OCI-LY3 (cell line): ENCODE measurements around the gene CDPF1.
A peak's percentile ranks its signal among the peaks of the same experiment; 100 is the strongest.

Experiments
- H2AFZ ChIP-seq: fragments of 200-600, 300-600 bp; shearing (Covaris generic); 2 replicates; pipeline ENCODE4 v1.6.0; 2014; ENCODE audit warnings: antibody characterized with exemption, low read depth, low read length
- H3K27ac ChIP-seq: fragments of 200-600, 300-600 bp; sonication (generic); 2 replicates; pipeline ENCODE4 v1.5.1; 2014; ENCODE audit warnings: mild to moderate bottlenecking, low read length, moderate library complexity, mixed read lengths
- H3K27me3 ChIP-seq: fragments of 200-600, 300-600 bp; sonication (generic); 2 replicates; pipeline ENCODE4 v1.6.1; 2014; ENCODE audit warnings: low read depth, low read length, mixed read lengths
- H3K36me3 ChIP-seq: fragments of 200-600, 300-600 bp; sonication (generic); replicated peaks from 2 replicates; pipeline ENCODE3; 2014; ENCODE audit warnings: low read depth, low read length, mixed read lengths
- H3K4me1 ChIP-seq: fragments of 300-600, 200-600 bp; sonication (generic); 2 replicates; pipeline ENCODE4 v1.6.1; 2014; ENCODE audit warnings: low read length, mixed read lengths
- H3K4me2 ChIP-seq: fragments of 200-600, 300-600 bp; sonication (generic); 2 replicates; pipeline ENCODE4 v1.6.1; 2014; ENCODE audit warnings: low read length, mixed read lengths
- H3K4me3 ChIP-seq: fragments of 300-600, 200-600 bp; sonication (generic); 2 replicates; pipeline ENCODE4 v1.5.1; 2014; ENCODE audit warnings: antibody characterized with exemption, mild to moderate bottlenecking, low read length, moderate library complexity
- H3K79me2 ChIP-seq: fragments of 300-600, 200-600 bp; shearing (Covaris generic); 2 replicates; pipeline ENCODE4 v1.6.1; 2014; ENCODE audit warnings: mild to moderate bottlenecking, low read length, mixed read lengths
- H3K9ac ChIP-seq: fragments of 300-600, 200-600 bp; shearing (Covaris generic); 2 replicates; pipeline ENCODE4 v1.6.0; 2014; ENCODE audit warnings: mild to moderate bottlenecking, low read length, moderate library complexity
- H3K9me3 ChIP-seq: fragments of 200-600, 300-600 bp; shearing (Covaris generic); 2 replicates; pipeline ENCODE4 v1.6.1; 2014; ENCODE audit warnings: low read length, mixed read lengths; ENCODE audit not compliant: insufficient read depth
- H4K20me1 ChIP-seq: fragments of 200-600, 300-600 bp; sonication (generic); 2 replicates; pipeline ENCODE4 v1.6.1; 2016; ENCODE audit warnings: low read length, mixed read lengths; ENCODE audit not compliant: insufficient read depth
- CTCF ChIP-seq: fragments of 200-600, 300-600 bp; sonication (generic); IDR thresholded peaks from 2 replicates; pipeline ENCODE4 v1.5.1; 2014; ENCODE audit warnings: antibody characterized with exemption, low read length, low read depth
- EZH2phosphoT487 ChIP-seq: fragments of 200-600 bp; shearing (Covaris generic); IDR thresholded peaks from 2 replicates; pipeline ENCODE4 v1.6.1; 2018; ENCODE audit warnings: antibody characterized with exemption, mixed run types, low read depth

The CDPF1 gene

DNA sequence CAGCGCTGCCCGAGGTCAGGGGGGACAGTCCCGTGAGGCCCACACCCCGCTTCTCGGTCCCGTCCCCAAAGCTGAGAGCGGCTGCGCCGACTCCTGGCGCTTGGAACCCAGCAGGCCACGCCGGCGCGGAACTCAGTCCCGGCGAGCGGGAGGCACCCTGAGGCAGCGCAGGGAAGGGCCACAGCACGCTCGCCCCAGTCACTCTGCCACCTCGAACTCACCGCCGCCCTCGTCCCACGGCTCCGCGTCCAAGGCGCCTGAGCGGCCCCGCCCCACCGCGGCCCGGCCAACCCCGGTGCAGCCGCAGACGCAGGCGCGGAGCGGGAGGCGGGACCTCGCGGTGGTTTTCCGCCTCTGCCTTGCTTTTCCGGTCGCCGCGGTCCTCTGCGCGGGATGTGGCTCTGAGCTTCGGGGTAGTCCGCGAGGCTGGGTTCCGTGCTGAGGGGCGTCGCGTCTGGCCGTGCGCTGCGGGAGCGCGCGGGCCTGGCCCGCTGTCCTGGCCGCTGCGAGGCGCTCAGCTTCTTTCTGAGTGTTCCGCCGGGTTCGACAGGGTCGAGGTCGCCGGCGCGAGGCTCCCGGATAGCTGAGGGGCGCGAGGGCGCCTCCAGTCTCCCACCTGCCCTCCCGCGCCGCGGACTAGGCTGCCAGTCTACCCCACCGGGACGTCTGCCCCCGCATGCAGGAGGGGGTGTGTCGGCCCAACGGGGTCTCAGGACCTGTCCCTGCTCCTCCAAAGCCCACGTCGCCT, at the start of gene CDPF1:
TSS of gene CDPF1 (minus strand) at position 259 of the 748 bp plus-strand sequence. CDS start 2,009 bp downstream, outside the sequence.
- Histone ChIP-seq H3K79me2 (peaks cover 17% of the 10 kb centered on the region), H3K4me3 (peak within 1 kb of the TSS; percentile 89), H2AFZ (peak within 1 kb of the TSS; percentile 86), H3K36me3 (peaks cover 3% of the 10 kb centered on the region), H4K20me1 (no peaks in the 10 kb centered on the region), H3K9ac (peak within 1 kb of the TSS; percentile 86), H3K4me1 (peaks cover 12% of the 10 kb centered on the region), H3K27ac (peak within 1 kb of the TSS; percentile 63), H3K27me3 (no peaks in the 10 kb centered on the region), H3K9me3 (no peaks in the 10 kb centered on the region), H3K4me2 (peak within 1 kb of the TSS; percentile 96)
- TF ChIP-seq EZH2phosphoT487, result no peak
- no peak for TF ChIP-seq CTCF

- no peak overlapping the region for H3K4me3 ChIP-seq
- no peaks in the 10 kb centered on the region for H3K27me3 ChIP-seq
- H4K20me1 ChIP-seq, result peaks cover 6% of the 10 kb centered on the region
- no peak overlapping the region for H3K9ac ChIP-seq
- peaks cover 16% of the 10 kb centered on the region for H3K4me1 ChIP-seq
- no peak overlapping the region for H3K4me2 ChIP-seq
- TF ChIP-seq CTCF (no peak), EZH2phosphoT487 (no peak)
- H3K79me2 ChIP-seq, result peaks cover 65% of the 10 kb centered on the region
- H3K27ac ChIP-seq, result no peak overlapping the region
- H3K9me3 ChIP-seq, result no peaks in the 10 kb centered on the region
- H2AFZ ChIP-seq, result no peak overlapping the region
- H3K36me3 ChIP-seq, result peaks cover 33% of the 10 kb centered on the region
Observed at GRCh38 chr22:46299101-46299500, 49.0 kb upstream of the CDPF1 start.

DNA sequence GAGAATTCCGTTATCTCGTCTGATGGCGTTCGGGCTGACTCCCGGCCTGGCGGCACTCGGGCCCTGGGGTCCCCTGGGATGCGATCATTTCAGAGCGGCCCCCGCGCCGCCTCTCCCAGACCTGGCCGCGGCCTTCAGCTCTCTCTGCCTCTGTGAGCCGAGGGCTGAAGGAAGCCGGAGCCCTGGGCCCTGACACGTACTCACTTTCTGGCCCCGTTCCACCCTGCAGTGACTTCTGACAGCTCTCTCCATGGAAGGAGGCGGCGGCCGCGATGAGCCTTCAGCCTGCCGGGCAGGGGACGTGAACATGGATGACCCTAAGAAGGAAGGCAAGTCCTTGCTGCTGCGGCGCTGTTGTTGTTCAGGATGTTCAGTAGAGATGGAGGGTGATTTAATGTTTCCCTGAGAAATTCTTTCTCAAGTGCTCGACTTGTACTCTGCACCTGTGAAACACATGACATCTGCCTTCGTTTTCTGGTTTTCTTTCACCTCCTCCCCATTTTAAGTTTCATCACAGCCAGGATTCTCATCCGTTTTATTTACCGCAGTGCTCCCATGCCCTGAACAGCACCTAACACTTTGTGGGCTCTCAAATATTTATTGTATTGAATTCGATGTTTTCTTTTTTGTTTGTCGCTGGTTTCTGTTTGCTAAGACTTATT, 47.2 kb upstream of the CDPF1 start:
- H3K79me2 ChIP-seq, result peaks cover 47% of the 10 kb centered on the region
- 0 out of 2 replicates have a peak overlapping the region, but pooled peaks have one; percentile 26 for H2AFZ ChIP-seq
- H3K9ac ChIP-seq, result peak overlapping the region; percentile 84
- no peaks in the 10 kb centered on the region for H3K9me3 ChIP-seq
- H3K27me3 ChIP-seq, result no peaks in the 10 kb centered on the region
- no peaks in the 10 kb centered on the region for H4K20me1 ChIP-seq
- H3K4me3 ChIP-seq, result peak overlapping the region; percentile 95
- H3K4me1 ChIP-seq, result peaks cover 16% of the 10 kb centered on the region
- H3K36me3 ChIP-seq, result peaks cover 27% of the 10 kb centered on the region
- H3K4me2 ChIP-seq, result peak overlapping the region; percentile 93
- TF ChIP-seq CTCF (no peak), EZH2phosphoT487 (no peak)
- H3K27ac ChIP-seq, result peak overlapping the region; percentile 50
